Measurements from ENCODE around the gene TSPEAR.

TSPEAR gene

GRCh38 chr21:44718093-44718492 is 6.7 kb upstream of the TSPEAR start:
- no peak for DNase-seq

DNA sequence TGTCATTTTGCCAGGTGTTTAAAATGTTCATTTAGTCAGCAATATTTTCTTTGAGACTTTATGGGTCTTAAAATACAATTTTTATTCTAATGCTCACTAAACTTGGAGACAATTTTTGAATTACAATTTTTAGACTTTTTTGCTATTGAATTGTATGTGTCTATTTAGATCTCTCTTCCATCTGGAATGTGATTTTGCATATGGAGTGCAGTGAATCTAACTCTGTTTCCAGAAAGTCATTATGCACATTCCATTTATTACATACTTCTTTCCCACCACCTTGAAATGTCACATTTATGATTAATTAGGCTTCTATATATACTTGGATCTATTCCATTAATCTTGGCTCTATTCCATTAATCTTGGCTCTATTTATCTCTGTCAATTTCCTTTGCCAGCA is 5.6 kb upstream of the TSPEAR start:
- DNase-seq, result no peak

GRCh38 chr21:44714905-44715304 is 3.5 kb upstream of the TSPEAR start:
- no peak for DNase-seq

DNA sequence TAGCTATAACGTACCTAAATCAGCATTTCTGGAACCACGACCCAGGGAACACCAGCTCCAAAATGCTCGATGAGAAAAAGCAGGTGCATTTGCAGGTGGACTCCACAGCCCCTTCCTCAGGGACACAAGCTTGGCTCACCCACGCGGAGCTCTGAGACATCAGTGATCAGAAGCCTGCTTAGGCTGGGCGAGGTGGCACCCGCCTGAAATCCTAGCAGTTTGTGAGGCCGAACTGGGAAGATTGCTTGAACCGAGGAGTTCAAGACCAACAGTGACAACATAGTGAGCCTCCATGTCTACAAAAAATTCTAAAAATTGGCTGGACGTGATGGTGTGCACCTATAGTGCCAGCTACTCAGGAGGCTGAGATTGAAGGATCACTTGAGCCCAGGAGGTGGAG is 2.5 kb upstream of the TSPEAR start:
- no peak for DNase-seq

- no peak for DNase-seq
Observed at GRCh38 chr21:44713130-44713529, 1.8 kb upstream of the TSPEAR start.

GRCh38 chr21:44712203-44713028 is 1.0 kb upstream of the TSPEAR start:
- no peak for DNase-seq

GRCh38 chr21:44710756-44711326 is 531 bp downstream of the TSPEAR start:
- no peak for DNase-seq

DNA sequence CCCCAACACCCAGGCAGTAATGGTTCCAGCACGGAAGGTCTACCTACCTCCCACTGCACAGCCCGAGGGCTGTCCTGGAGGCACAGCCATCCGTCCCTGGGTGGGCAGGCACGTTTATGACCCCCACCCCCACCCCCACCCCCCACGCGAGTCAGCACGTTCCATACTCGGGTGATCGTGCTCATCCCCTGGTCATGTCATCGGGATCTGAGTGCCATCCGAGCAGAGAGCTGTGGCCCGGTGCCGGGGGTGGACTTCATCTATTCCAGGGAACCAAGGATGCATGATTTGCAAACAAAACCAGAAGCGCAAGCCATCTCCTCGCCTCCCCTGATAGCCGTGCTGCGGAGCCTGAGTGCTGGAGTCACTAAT is 1.1 kb downstream of the TSPEAR start:
- no peak for DNase-seq

GRCh38 chr21:44709426-44710293 is 1.7 kb downstream of the TSPEAR start:
- peak; percentile 50 for DNase-seq

GRCh38 chr21:44708866-44709425 is 2.4 kb downstream of the TSPEAR start:
- DNase-seq, result no peak

- DNase-seq, result no peak
Observed at GRCh38 chr21:44708213-44708865, 3.0 kb downstream of the TSPEAR start.

GRCh38 chr21:44706706-44707581 is 4.4 kb downstream of the TSPEAR start:
- no peak for DNase-seq

DNA sequence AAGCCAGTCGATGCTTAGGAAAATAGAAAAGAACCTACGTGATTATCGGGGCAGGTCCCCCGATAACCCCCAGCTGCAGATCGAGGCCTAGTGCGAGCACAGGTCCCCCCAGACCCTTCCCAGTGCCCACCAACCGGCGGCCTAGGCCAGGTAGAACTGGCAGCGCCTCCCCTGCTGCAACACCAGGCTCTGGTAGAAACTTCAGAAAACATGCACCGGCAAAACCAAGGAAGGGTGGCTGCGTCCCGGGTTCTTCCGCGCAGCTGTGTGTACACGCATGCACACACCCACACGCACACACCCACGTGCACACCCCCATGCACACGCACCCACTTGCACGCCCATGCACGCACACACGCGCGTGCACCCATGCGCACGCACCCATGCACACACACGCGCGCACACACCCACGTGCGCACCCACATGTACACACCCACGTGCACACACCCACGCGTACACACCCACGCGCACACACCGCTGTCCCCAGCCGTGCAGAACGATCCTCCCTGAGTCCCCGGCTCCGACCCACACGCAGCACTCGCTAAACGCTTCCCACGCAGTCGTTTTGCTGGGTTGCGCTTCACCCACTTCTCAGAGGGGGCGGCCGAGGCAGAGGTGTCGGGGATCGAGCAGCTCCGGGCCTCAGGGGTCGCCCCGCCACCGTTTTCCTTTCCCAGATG is 5.2 kb downstream of the TSPEAR start:
- DNase-seq, result no peak

- DNase-seq, result no peak
Observed at GRCh38 chr21:44704636-44705001, 6.8 kb downstream of the TSPEAR start.

DNA sequence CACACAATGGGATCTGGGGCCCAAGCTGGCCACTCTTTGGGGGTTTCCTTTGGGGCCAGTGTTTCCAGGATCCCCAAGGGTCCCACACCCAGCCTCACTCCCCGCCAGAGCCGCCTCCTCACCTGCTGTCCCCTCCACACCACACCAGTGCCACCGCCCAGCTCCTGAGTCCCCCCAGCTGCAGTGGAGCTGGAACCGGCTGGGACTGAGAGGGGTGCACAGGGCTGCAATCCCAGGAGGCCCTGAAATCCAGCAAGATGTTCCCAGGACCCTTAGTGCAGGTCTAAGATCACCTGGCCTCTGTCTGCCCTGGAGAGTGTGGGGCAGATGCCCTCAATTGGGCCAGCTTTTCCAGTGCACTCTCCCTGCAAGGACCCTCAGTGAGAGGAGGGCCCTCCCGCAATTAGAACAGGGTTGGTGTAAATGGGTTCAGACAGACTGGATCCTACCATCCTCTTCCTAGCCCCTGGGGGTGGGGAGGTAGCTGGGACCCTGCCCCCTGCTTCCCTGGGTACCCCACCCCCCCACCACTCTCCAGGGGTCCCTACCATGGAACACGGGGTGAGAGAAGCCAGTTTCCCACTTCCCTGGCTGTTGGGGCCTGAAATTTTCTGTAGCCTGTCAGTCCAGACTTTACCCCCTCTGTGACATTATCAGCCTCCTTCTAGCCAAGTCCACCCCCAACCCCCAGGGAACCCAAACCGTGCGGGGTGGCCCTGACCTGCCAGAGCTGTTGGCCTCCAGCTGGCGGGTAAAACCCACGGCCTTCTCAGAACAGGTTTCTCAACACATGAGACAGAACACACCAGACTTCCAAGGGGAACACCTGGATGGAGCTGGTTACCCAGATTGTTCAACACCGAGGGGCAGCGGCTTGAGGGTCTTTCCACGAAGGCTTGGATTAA is 7.4 kb downstream of the TSPEAR start:
- no peak for DNase-seq

DNA sequence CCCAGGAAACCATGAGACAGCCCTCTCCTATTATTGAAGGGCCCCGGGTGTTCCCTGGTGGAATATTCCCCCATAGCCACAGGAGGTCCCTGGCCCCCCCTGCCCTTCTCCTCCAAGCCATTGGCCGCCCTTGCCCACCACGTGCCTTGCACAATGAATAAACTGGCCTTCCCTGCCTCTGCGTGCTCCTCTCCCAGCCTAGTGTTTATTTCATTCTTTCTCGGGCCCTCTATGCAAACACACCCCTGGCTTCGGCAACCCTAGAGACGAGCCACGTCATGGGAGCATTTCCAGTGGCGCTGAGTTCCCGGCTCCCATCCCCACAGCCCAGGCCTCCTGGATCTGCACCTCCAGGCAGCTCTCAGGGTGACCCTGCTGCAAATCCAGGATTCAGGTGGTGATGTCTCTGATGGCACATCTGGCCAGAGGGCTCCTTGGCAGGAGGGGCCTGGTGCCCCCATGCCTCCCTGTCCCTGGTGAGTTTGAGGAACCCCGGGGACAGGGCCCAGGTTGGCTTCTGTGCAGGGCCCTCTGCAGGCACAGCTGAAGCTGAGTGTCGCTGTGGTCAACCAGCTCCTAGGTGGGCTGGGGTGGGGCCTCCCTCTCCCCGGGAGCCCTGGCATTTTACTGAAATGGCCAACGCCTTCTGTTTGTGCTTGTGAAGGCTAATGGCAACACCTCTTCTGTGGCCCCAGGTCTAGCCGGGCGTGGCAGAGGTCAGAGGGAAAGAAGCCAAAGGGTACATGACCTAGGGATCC is 8.2 kb downstream of the TSPEAR start:
- DNase-seq, result no peak

DNA sequence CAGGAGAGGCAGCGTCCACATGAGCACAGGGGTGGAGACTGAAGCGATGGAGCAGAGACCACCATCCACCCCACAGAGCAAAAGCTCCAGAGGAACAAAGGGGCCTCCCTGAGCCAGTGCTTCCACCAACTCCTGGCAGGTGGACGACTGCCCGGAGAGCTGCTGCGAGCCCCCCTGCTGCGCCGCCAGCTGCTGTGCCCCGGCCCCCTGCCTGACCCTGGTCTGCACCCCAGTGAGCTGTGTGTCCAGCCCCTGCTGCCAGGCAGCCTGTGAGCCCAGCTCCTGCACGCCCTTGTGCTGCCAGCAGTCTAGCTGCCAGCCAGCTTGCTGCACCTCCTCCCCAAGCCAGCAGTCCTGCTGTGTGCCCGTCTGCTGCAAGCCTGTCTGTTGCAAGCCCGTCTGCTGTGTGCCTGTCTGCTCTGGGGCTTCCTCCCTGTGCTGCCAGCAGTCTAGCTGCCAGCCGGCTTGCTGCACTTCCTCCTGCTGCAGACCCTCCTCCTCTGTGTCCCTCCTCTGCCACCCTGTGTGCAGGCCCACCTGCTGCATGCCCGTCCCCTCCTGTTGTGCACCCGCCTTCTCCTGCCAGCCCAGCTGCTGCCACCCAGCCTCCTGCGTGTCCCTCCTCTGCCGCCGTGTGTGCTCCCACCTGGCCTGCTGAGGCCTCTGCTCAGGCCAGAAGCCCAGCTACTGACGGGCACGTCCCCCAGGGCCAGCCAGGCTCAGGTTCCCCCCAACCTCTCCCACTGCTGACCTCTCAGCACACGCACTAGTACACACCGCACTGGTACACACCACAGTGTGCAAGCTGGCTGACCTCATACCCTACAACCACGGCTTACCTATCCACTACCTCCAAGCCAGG is 9.0 kb downstream of the TSPEAR start:
- no peak for DNase-seq

- no peak for DNase-seq
Observed at GRCh38 chr21:44701541-44701940, 9.8 kb downstream of the TSPEAR start.

GRCh38 chr21:44701023-44701400 is 10.4 kb downstream of the TSPEAR start:
- DNase-seq, result no peak
